ENCODE results near the gene OR2S2.
"Not testable (repeated sequence)": the region's sequence is repeated elsewhere in the genome, so short reads cannot be mapped to it uniquely, and the experiment has no call there.

Gene OR2S2

GRCh38 chr9:35935261-35935660 lies 22.7 kb downstream of the OR2S2 start:
- H3F3A ChIP-seq (ENCODE audit: low read depth) = no peaks in the 10 kb centered on the region

GRCh38 chr9:35934069-35934468 lies 23.9 kb downstream of the OR2S2 start:
- H3K79me2 ChIP-seq (ENCODE audit: insufficient read depth, low read length); H4K20me1 ChIP-seq (ENCODE audit: insufficient read depth, low read length, poor library complexity, severe bottlenecking); H3K36me3 ChIP-seq (ENCODE audit: insufficient read depth, low read length); H2AFZ ChIP-seq (ENCODE audit: low read length); H3K4me3 ChIP-seq (ENCODE audit: low read length, poor library complexity, severe bottlenecking); H3K27me3 ChIP-seq (ENCODE audit: insufficient read depth, low read length, poor library complexity, severe bottlenecking); H3K9me3 ChIP-seq (ENCODE audit: insufficient read depth, low read depth, low read length); H3K4me2 ChIP-seq (ENCODE audit: low read depth, low read length, poor library complexity, severe bottlenecking); H3K9me2 ChIP-seq (replicated peaks; ENCODE audit: low read depth, low read length); H3K9ac ChIP-seq (ENCODE audit: low read depth, low read length, poor library complexity, severe bottlenecking); H3F3A ChIP-seq (ENCODE audit: low read depth): not testable (repeated sequence)
- H3K4me1 ChIP-seq (ENCODE audit: insufficient read depth, low read length, poor library complexity, severe bottlenecking) = peaks cover 23% of the 10 kb centered on the region

More at GRCh38 chr9:35935261-35935660, 22.7 kb downstream of the OR2S2 start:
- H3K9ac ChIP-seq (ENCODE audit: low read depth, low read length, poor library complexity, severe bottlenecking) = no peak overlapping the region
- H3K4me1 ChIP-seq (ENCODE audit: insufficient read depth, low read length, poor library complexity, severe bottlenecking) = peaks cover 35% of the 10 kb centered on the region
- H3K4me3 ChIP-seq (ENCODE audit: low read length, poor library complexity, severe bottlenecking) = no peak overlapping the region
- no peaks in the 10 kb centered on the region for H3K27me3 ChIP-seq (ENCODE audit: insufficient read depth, low read length, poor library complexity, severe bottlenecking)
- no peak overlapping the region for H2AFZ ChIP-seq (ENCODE audit: low read length)
- TF ChIP-seq EZH2phosphoT487 (IDR thresholded peaks at IDR 0.05; ENCODE audit: borderline replicate concordance) = no peak
- no peak for TF ChIP-seq CTCF (conservative IDR thresholded peaks at IDR 0.05; ENCODE audit: low read length)
- no peak overlapping the region for H3K4me2 ChIP-seq (ENCODE audit: low read depth, low read length, poor library complexity, severe bottlenecking)
- H3K79me2 ChIP-seq (ENCODE audit: insufficient read depth, low read length) = no peaks in the 10 kb centered on the region
- H3K9me3 ChIP-seq (ENCODE audit: insufficient read depth, low read depth, low read length) = no peaks in the 10 kb centered on the region
- H3K36me3 ChIP-seq (ENCODE audit: insufficient read depth, low read length) = no peaks in the 10 kb centered on the region
- H4K20me1 ChIP-seq (ENCODE audit: insufficient read depth, low read length, poor library complexity, severe bottlenecking) = no peaks in the 10 kb centered on the region
- H3K9me2 ChIP-seq (replicated peaks; ENCODE audit: low read depth, low read length) = no peaks in the 10 kb centered on the region

GRCh38 chr9:35933550-35934067 lies 24.3 kb downstream of the OR2S2 start:
- TF ChIP-seq EZH2phosphoT487 (IDR thresholded peaks at IDR 0.05; ENCODE audit: borderline replicate concordance) (no peak), CTCF (conservative IDR thresholded peaks at IDR 0.05; ENCODE audit: low read length) (no peak)
- no peak overlapping the region for H3K4me2 ChIP-seq (ENCODE audit: low read depth, low read length, poor library complexity, severe bottlenecking)

GRCh38 chr9:35932735-35933134 lies 25.2 kb downstream of the OR2S2 start:
- H4K20me1 ChIP-seq (ENCODE audit: insufficient read depth, low read length, poor library complexity, severe bottlenecking) = no peaks in the 10 kb centered on the region
- H3K4me1 ChIP-seq (ENCODE audit: insufficient read depth, low read length, poor library complexity, severe bottlenecking) = peaks cover 11% of the 10 kb centered on the region
- H3K4me3 ChIP-seq (ENCODE audit: low read length, poor library complexity, severe bottlenecking) = no peak overlapping the region
- H3K4me2 ChIP-seq (ENCODE audit: low read depth, low read length, poor library complexity, severe bottlenecking) = peak overlapping the region; percentile 14
- no peaks in the 10 kb centered on the region for H3K9me2 ChIP-seq (replicated peaks; ENCODE audit: low read depth, low read length)
- H2AFZ ChIP-seq (ENCODE audit: low read length) = 0 out of 2 replicates have a peak overlapping the region, but pooled peaks have one; percentile 37
- no peaks in the 10 kb centered on the region for H3K36me3 ChIP-seq (ENCODE audit: insufficient read depth, low read length)
- H3K27me3 ChIP-seq (ENCODE audit: insufficient read depth, low read length, poor library complexity, severe bottlenecking) = no peaks in the 10 kb centered on the region
- no peak overlapping the region for H3K9ac ChIP-seq (ENCODE audit: low read depth, low read length, poor library complexity, severe bottlenecking)
- TF ChIP-seq CTCF (conservative IDR thresholded peaks at IDR 0.05; ENCODE audit: low read length) = no peak
- TF ChIP-seq EZH2phosphoT487 (IDR thresholded peaks at IDR 0.05; ENCODE audit: borderline replicate concordance) = no peak
- no peaks in the 10 kb centered on the region for H3F3A ChIP-seq (ENCODE audit: low read depth)
- no peaks in the 10 kb centered on the region for H3K9me3 ChIP-seq (ENCODE audit: insufficient read depth, low read depth, low read length)
- H3K79me2 ChIP-seq (ENCODE audit: insufficient read depth, low read length) = no peaks in the 10 kb centered on the region

More at GRCh38 chr9:35933550-35934067, 24.3 kb downstream of the OR2S2 start:
- Histone ChIP-seq H2AFZ (ENCODE audit: low read length) (peak overlapping the region; percentile 37; the same call in 1 of the 2 replicates), H3K9me3 (ENCODE audit: insufficient read depth, low read depth, low read length) (no peaks in the 10 kb centered on the region), H3F3A (ENCODE audit: low read depth) (no peaks in the 10 kb centered on the region), H3K9ac (ENCODE audit: low read depth, low read length, poor library complexity, severe bottlenecking) (no peak overlapping the region), H3K4me1 (ENCODE audit: insufficient read depth, low read length, poor library complexity, severe bottlenecking) (peaks cover 19% of the 10 kb centered on the region), H3K27me3 (ENCODE audit: insufficient read depth, low read length, poor library complexity, severe bottlenecking) (no peaks in the 10 kb centered on the region), H3K4me3 (ENCODE audit: low read length, poor library complexity, severe bottlenecking) (no peak overlapping the region), H3K9me2 (replicated peaks; ENCODE audit: low read depth, low read length) (no peaks in the 10 kb centered on the region), H4K20me1 (ENCODE audit: insufficient read depth, low read length, poor library complexity, severe bottlenecking) (no peaks in the 10 kb centered on the region), H3K79me2 (ENCODE audit: insufficient read depth, low read length) (no peaks in the 10 kb centered on the region), H3K36me3 (ENCODE audit: insufficient read depth, low read length) (no peaks in the 10 kb centered on the region)
